Stimulated activated naive CD8-positive, alpha-beta T cell treated with anti-CD3 and anti-CD28 coated beads, Interleukin-15, amount 100 ng/mL, for 72 hours (primary cell): ENCODE measurements around the gene NDUFS7.
A peak's percentile ranks its signal among the peaks of the same experiment; 100 is the strongest.
"Not testable (repeated sequence)": the region's sequence is repeated elsewhere in the genome, so short reads cannot be mapped to it uniquely, and the experiment has no call there.

Experiments used
- ATAC-seq: fragments of 150-1000 bp; cut with Tn5 transposase; 2 replicates; pipeline ENCODE4 v1.10.0; 2021; ENCODE audit warnings: mild to moderate bottlenecking, moderate library complexity
- DNase-seq, 2 donors: peaks; one replicate each; pipeline ENCODE4 v3.0.0; 2021 to 2022
- H3K27ac Mint-ChIP-seq, 2 donors: one replicate each; pipeline ENCODE4 v1.8.0; 2022; ENCODE audit warnings: mild to moderate bottlenecking in 2 of 2, mixed read lengths in 2 of 2, moderate library complexity in 2 of 2
- H3K27me3 Mint-ChIP-seq: one replicate; pipeline ENCODE4 v1.8.0; 2022; ENCODE audit warnings: mixed read lengths
- H3K4me1 Mint-ChIP-seq: one replicate; pipeline ENCODE4 v1.8.0; 2022; ENCODE audit warnings: mild to moderate bottlenecking, mixed read lengths
- H3K4me3 Mint-ChIP-seq, 2 donors: one replicate each; pipeline ENCODE4 v1.8.0; 2022; ENCODE audit warnings: mild to moderate bottlenecking in 2 of 2, mixed read lengths in 2 of 2, moderate library complexity in 1 of 2
- H3K9me3 Mint-ChIP-seq, 2 donors: one replicate each; pipeline ENCODE4 v1.8.0; 2022; ENCODE audit warnings: mixed read lengths in 2 of 2

NDUFS7 gene

GRCh38 chr19:1412323-1412923 is 28.7 kb downstream of the NDUFS7 start:
- Mint-ChIP-seq H3K27ac (peak overlapping the region in 1 of 2 donors; percentile 42), H3K9me3 (no peaks in the 10 kb centered on the region), H3K27me3 (no peaks in the 10 kb centered on the region), H3K4me3 (peak overlapping the region; percentile 69 to 70), H3K4me1 (peaks cover 84% of the 10 kb centered on the region)
- ATAC-seq (no peak), DNase-seq (no peak)

GRCh38 chr19:1412995-1413800 is 29.5 kb downstream of the NDUFS7 start:
- DNase-seq: no peak
- no peak for ATAC-seq
- H3K4me1 Mint-ChIP-seq: peaks cover 88% of the 10 kb centered on the region
- H3K9me3 Mint-ChIP-seq: no peaks in the 10 kb centered on the region
- H3K27ac Mint-ChIP-seq: peak overlapping the region; percentile 42 to 86
- H3K4me3 Mint-ChIP-seq: peak overlapping the region; percentile 22 to 36
- no peaks in the 10 kb centered on the region for H3K27me3 Mint-ChIP-seq

- no peak for DNase-seq
These were observed 32.5 kb downstream of the NDUFS7 start for GRCh38 chr19:1416014-1416841.

GRCh38 chr19:1417145-1417544 is 33.4 kb downstream of the NDUFS7 start:
- peak overlapping the region in 1 of 2 donors; percentile 85 for H3K27ac Mint-ChIP-seq
- H3K9me3 Mint-ChIP-seq: no peaks in the 10 kb centered on the region
- no peak overlapping the region for H3K4me3 Mint-ChIP-seq
- no peaks in the 10 kb centered on the region for H3K27me3 Mint-ChIP-seq
- no peak for ATAC-seq
- peaks cover 52% of the 10 kb centered on the region for H3K4me1 Mint-ChIP-seq
- DNase-seq: no peak

More at GRCh38 chr19:1416014-1416841, 32.5 kb downstream of the NDUFS7 start:
- Mint-ChIP-seq H3K27ac (peak overlapping the region in 1 of 2 donors; percentile 71), H3K27me3 (no peaks in the 10 kb centered on the region), H3K4me3 (peak overlapping the region in 1 of 2 donors; percentile 65), H3K9me3 (no peaks in the 10 kb centered on the region), H3K4me1 (peaks cover 61% of the 10 kb centered on the region)
- no peak for ATAC-seq

- DNase-seq (no peak), ATAC-seq (no peak)
- Mint-ChIP-seq H3K27ac (peak overlapping the region; percentile 16 to 85), H3K27me3 (no peaks in the 10 kb centered on the region), H3K4me3 (no peak overlapping the region), H3K9me3 (no peaks in the 10 kb centered on the region), H3K4me1 (peaks cover 45% of the 10 kb centered on the region)
These were observed 34.2 kb downstream of the NDUFS7 start for GRCh38 chr19:1417681-1418495.

- Mint-ChIP-seq H3K4me1 (peaks cover 42% of the 10 kb centered on the region), H3K9me3 (no peaks in the 10 kb centered on the region), H3K4me3 (no peak overlapping the region), H3K27ac (no peak overlapping the region), H3K27me3 (no peaks in the 10 kb centered on the region)
- no peak for ATAC-seq
- DNase-seq: no peak
These were observed 34.7 kb downstream of the NDUFS7 start for GRCh38 chr19:1418496-1418775.

GRCh38 chr19:1418951-1419738 is 35.4 kb downstream of the NDUFS7 start:
- Mint-ChIP-seq H3K9me3 (no peaks in the 10 kb centered on the region), H3K4me3 (no peak overlapping the region), H3K27me3 (no peaks in the 10 kb centered on the region), H3K4me1 (peaks cover 38% of the 10 kb centered on the region), H3K27ac (no peak overlapping the region)
- DNase-seq (no peak), ATAC-seq (no peak)

- H3K4me1 Mint-ChIP-seq: peaks cover 32% of the 10 kb centered on the region
- not testable (repeated sequence) for H3K9me3 Mint-ChIP-seq, H3K4me3 Mint-ChIP-seq, DNase-seq, ATAC-seq, H3K27ac Mint-ChIP-seq, H3K27me3 Mint-ChIP-seq
These were observed 36.4 kb downstream of the NDUFS7 start for GRCh38 chr19:1420085-1420484.

- no peaks in the 10 kb centered on the region for H3K9me3 Mint-ChIP-seq
- H3K27ac Mint-ChIP-seq: no peak overlapping the region
- ATAC-seq (no peak), DNase-seq (no peak)
- H3K27me3 Mint-ChIP-seq: no peaks in the 10 kb centered on the region
- no peak overlapping the region for H3K4me3 Mint-ChIP-seq
- peaks cover 26% of the 10 kb centered on the region for H3K4me1 Mint-ChIP-seq
These were observed 36.9 kb downstream of the NDUFS7 start for GRCh38 chr19:1420590-1420989.

GRCh38 chr19:1421218-1421957 is 37.7 kb downstream of the NDUFS7 start:
- H3K4me3 Mint-ChIP-seq: no peak overlapping the region
- no peaks in the 10 kb centered on the region for H3K27me3 Mint-ChIP-seq
- no peak overlapping the region for H3K27ac Mint-ChIP-seq
- no peak for DNase-seq
- H3K9me3 Mint-ChIP-seq: no peaks in the 10 kb centered on the region
- peaks cover 18% of the 10 kb centered on the region for H3K4me1 Mint-ChIP-seq
- peak; percentile 18 for ATAC-seq

- ATAC-seq (peak; percentile 20), DNase-seq (no peak)
- Mint-ChIP-seq H3K4me1 (peaks cover 14% of the 10 kb centered on the region), H3K27me3 (no peaks in the 10 kb centered on the region), H3K27ac (no peak overlapping the region), H3K9me3 (no peaks in the 10 kb centered on the region), H3K4me3 (no peak overlapping the region)
These were observed 38.2 kb downstream of the NDUFS7 start for GRCh38 chr19:1421958-1422305.

GRCh38 chr19:1422360-1422759 is 38.7 kb downstream of the NDUFS7 start:
- no peak overlapping the region for H3K27ac Mint-ChIP-seq
- H3K4me3 Mint-ChIP-seq: no peak overlapping the region
- ATAC-seq: peak; percentile 10

GRCh38 chr19:1422943-1423342 is 39.2 kb downstream of the NDUFS7 start:
- no peak for ATAC-seq
- H3K27ac Mint-ChIP-seq: no peak overlapping the region
- H3K9me3 Mint-ChIP-seq: no peaks in the 10 kb centered on the region

More at GRCh38 chr19:1422360-1422759, 38.7 kb downstream of the NDUFS7 start:
- Mint-ChIP-seq H3K9me3 (no peaks in the 10 kb centered on the region), H3K27me3 (no peaks in the 10 kb centered on the region), H3K4me1 (peaks cover 10% of the 10 kb centered on the region)
- DNase-seq: no peak

More at GRCh38 chr19:1422943-1423342, 39.2 kb downstream of the NDUFS7 start:
- Mint-ChIP-seq H3K4me3 (no peak overlapping the region), H3K27me3 (no peaks in the 10 kb centered on the region), H3K4me1 (peaks cover 5% of the 10 kb centered on the region)
- DNase-seq: no peak
